Stimulated activated naive CD8-positive, alpha-beta T cell treated with anti-CD3 and anti-CD28 coated beads, Interleukin-15, amount 100 ng/mL, for 72 hours (primary cell): ENCODE results near the gene SDS.

Experiments used
- ATAC-seq: fragments of 150-1000 bp; cut with Tn5 transposase; 2 replicates; pipeline ENCODE4 v1.10.0; 2021; ENCODE audit warnings: mild to moderate bottlenecking, moderate library complexity
- DNase-seq, 2 donors: peaks; one replicate each; pipeline ENCODE4 v3.0.0; 2021 to 2022
- H3K27ac Mint-ChIP-seq, 2 donors: one replicate each; pipeline ENCODE4 v1.8.0; 2022; ENCODE audit warnings: mild to moderate bottlenecking in 2 of 2, mixed read lengths in 2 of 2, moderate library complexity in 2 of 2
- H3K27me3 Mint-ChIP-seq: one replicate; pipeline ENCODE4 v1.8.0; 2022; ENCODE audit warnings: mixed read lengths
- H3K4me1 Mint-ChIP-seq: one replicate; pipeline ENCODE4 v1.8.0; 2022; ENCODE audit warnings: mild to moderate bottlenecking, mixed read lengths
- H3K4me3 Mint-ChIP-seq, 2 donors: one replicate each; pipeline ENCODE4 v1.8.0; 2022; ENCODE audit warnings: mild to moderate bottlenecking in 2 of 2, mixed read lengths in 2 of 2, moderate library complexity in 1 of 2
- H3K9me3 Mint-ChIP-seq, 2 donors: one replicate each; pipeline ENCODE4 v1.8.0; 2022; ENCODE audit warnings: mixed read lengths in 2 of 2

Gene SDS

DNA sequence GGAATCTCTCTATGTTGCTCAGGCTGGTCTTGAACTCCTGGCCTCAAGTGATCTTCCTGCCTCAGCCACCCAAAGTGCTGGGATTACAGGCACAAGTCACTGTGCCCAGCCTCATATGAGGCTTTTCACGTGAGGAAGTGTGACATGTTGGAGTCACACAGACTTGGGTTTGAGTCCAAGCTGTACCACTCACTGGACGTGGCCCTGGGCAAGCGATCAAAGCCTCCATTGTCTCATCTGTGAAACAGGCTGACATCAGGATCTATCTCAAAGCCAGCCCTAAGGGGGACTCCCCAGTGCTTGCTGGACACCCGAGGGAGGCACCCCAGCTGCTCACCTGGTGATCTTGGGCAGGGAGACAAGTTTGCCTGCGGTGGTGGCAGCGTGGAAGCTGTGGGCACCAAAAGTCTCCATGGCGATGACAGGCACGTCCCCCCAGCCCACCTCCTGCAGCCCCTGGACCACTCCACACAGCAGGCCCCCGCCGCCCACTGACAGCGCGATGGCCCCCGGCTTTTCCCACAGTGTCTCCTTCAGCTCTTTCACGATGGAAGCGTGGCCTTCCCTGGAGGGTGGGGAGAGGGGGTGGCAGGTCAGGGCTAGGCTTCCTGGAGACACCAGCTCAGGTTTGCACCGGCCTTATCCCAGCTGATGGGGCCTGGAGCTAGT, 6.7 kb downstream of the SDS start:
- ATAC-seq (no peak), DNase-seq (no peak)
- H3K4me1 Mint-ChIP-seq: no peaks in the 10 kb centered on the region
- H3K9me3 Mint-ChIP-seq: no peaks in the 10 kb centered on the region
- H3K27ac Mint-ChIP-seq: no peak overlapping the region
- no peak overlapping the region for H3K4me3 Mint-ChIP-seq
- no peaks in the 10 kb centered on the region for H3K27me3 Mint-ChIP-seq

DNA sequence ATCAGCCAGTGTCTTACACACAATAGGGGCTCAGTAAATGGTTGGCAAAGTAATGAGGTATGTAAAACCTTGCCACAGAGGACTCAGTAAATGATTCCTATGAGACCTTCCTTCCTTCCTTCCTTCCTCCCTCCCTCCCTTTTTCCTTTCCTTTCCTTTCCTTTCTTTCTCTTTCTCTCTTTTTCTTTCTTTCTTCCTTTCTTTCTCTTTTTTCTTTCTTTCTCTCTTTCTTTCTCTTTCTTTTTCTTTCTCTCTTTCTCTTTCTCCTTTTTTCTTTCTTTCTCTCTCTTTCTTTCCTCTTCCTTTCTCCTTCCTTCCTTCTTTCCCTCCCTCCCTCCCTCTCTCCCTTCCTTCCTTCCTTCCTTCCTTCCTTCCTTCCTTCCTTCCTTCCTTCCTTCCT, 7.5 kb downstream of the SDS start:
- Mint-ChIP-seq H3K27ac (no peak overlapping the region), H3K27me3 (no peaks in the 10 kb centered on the region), H3K4me1 (no peaks in the 10 kb centered on the region), H3K4me3 (no peak overlapping the region), H3K9me3 (no peaks in the 10 kb centered on the region)
- DNase-seq (no peak), ATAC-seq (no peak)

DNA sequence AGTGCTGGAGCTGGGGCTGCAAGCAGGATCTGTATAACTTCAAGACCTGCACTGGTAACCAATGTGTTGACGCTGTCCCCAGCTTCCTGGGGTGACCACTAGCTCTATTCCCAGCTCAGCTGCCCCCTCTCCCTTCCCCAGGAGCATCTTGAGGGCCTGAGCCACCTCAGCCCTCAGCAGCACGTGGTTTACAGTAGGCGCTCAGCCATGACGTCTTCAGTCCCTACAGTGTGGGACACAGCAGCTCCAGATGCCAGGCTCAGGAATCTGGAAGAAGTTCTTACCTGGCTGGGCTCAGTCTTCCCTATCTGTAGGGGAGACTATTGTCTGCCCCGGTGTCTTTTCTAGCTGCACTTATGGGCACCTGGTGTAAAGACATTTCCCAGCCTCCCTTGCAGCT, 8.6 kb downstream of the SDS start:
- ATAC-seq (no peak), DNase-seq (no peak)
- Mint-ChIP-seq H3K27me3 (no peaks in the 10 kb centered on the region), H3K9me3 (no peaks in the 10 kb centered on the region), H3K4me3 (no peak overlapping the region), H3K27ac (no peak overlapping the region), H3K4me1 (no peaks in the 10 kb centered on the region)

DNA sequence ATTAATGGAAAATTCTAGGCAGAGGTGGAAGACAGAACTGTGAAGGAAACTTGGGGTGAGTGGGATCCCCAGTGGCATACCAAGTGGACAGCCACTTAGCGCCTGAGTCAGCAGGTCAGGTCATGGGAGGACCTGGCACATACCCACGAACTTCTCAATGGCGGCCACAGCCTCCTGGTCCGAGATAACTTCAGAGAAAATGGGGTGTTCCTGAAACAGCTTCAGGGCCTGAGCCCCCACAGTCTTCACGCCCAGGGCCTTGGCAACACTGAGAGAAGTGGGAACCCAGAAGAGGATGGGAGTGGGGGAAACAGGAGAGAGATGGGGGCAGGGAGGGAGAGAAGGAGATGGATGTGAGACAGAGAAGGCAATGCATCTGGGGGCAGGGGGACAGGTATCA, 9.9 kb downstream of the SDS start:
- Mint-ChIP-seq H3K27ac (no peak overlapping the region), H3K4me1 (no peaks in the 10 kb centered on the region)

DNA sequence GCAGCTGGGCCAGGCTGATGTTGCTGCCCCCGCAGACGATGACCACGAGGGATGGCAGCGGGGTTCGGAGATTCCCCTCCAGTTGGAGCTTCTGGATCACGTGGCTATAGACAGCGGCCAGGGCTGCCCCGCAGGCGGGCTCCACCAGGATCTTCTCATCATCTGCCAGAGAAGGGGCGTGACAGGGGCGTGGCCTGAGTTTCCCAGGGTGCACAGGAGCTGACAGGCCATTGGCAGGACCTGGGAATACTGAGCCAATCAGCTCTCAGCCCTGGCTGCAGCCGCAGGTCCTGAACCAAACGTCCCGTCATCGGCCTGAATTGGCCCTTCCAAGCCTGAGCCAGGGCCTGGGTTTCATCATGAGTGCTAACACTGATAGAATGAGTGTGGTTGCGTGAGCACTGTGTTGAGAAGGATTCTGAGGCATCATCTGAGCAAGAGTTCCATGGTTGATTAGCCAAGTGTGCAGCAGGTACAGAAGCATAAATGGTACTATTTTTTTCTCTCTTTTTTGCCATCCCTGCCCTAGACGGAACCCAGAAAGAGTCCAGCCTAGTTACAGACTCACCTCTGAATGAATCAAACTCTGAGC, 10.6 kb downstream of the SDS start:
- no peak for ATAC-seq
- H3K4me3 Mint-ChIP-seq: no peak overlapping the region
- no peaks in the 10 kb centered on the region for H3K27me3 Mint-ChIP-seq
- H3K9me3 Mint-ChIP-seq: no peaks in the 10 kb centered on the region
- no peak for DNase-seq
- H3K27ac Mint-ChIP-seq: no peak overlapping the region
- no peaks in the 10 kb centered on the region for H3K4me1 Mint-ChIP-seq

More for the DNA sequence above, 9.9 kb downstream of the SDS start:
- ATAC-seq (no peak), DNase-seq (no peak)
- H3K4me3 Mint-ChIP-seq: no peak overlapping the region
- H3K9me3 Mint-ChIP-seq: no peaks in the 10 kb centered on the region
- H3K27me3 Mint-ChIP-seq: no peaks in the 10 kb centered on the region

DNA sequence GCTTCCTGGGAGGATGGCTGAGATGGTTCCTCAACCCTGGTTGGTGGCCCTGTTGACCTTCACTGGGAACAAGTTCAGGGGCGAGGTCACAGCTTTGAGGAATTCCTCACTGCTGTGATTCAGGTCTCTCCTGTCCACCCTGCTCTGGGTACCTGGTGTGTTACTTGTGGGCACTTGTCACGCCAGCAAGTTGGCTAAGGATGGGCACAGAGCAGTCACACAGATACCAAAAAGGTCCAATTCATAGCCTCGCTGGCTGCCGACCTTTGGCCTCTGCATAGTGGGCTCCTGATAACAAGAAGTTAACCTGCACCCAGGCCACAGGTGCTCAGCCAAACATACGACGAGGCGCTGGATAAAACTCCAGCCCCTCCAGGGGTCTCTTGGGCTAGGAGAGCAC, 11.2 kb downstream of the SDS start:
- Mint-ChIP-seq H3K27ac (no peak overlapping the region), H3K27me3 (no peaks in the 10 kb centered on the region), H3K4me3 (no peak overlapping the region), H3K4me1 (no peaks in the 10 kb centered on the region), H3K9me3 (no peaks in the 10 kb centered on the region)
- ATAC-seq: no peak
- DNase-seq: no peak

DNA sequence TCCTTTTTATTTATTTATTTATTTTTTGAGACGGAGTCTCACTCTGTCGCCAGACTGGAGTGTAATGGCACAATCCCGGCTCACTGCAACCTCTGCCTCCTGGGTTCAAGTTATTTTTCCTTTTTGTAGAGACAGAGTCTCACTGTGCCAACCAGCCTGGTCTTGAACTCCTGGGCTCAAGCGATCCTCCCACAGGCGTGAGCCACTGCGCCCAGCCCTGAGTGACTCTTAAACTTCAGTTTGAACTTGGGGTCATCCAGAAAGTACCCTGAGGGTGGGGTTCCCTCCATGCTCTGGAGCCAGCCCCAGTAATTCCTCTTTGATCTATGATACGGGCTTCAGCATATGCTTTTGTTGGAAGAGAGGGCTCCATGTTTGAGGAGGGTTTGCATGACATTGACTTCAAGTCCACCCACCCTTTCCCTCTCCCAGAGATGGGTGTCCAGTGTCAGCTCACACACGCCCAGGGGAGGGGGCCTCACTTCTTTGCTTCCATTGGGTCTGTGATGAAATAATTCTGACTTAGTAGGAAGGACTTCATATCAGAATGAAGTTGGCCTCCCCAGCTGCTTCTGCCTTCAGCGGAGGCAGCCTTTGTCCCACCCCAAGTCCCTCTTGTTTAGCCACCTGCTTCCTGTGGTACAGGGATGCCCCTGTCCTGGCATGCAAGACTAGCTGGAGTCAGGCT, 11.9 kb downstream of the SDS start:
- no peaks in the 10 kb centered on the region for H3K4me1 Mint-ChIP-seq
- ATAC-seq (no peak), DNase-seq (no peak)
- no peak overlapping the region for H3K4me3 Mint-ChIP-seq
- H3K9me3 Mint-ChIP-seq: no peaks in the 10 kb centered on the region
- H3K27me3 Mint-ChIP-seq: no peaks in the 10 kb centered on the region
- no peak overlapping the region for H3K27ac Mint-ChIP-seq

DNA sequence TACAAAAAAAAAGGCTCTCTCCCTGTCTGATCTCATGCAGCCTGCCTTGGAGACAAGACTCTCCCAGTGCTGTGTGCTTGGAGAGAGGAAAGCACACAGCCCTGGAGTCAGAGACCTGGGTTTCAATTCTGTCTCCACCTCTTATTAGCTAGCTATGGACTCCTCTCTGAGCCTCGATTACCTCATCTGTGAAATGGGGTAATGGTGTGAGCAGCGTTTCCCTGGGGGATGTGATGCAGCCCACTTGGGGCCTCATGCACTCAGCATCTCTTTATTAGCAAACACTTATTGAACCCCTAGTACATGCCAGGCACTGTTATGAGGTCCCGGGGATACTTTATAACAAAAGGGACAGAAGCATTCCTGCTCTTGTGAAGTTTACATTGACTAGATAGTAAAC, 12.5 kb downstream of the SDS start:
- Mint-ChIP-seq H3K4me1 (no peaks in the 10 kb centered on the region), H3K27ac (no peak overlapping the region), H3K27me3 (no peaks in the 10 kb centered on the region), H3K4me3 (no peak overlapping the region), H3K9me3 (no peaks in the 10 kb centered on the region)
- ATAC-seq (no peak), DNase-seq (no peak)

DNA sequence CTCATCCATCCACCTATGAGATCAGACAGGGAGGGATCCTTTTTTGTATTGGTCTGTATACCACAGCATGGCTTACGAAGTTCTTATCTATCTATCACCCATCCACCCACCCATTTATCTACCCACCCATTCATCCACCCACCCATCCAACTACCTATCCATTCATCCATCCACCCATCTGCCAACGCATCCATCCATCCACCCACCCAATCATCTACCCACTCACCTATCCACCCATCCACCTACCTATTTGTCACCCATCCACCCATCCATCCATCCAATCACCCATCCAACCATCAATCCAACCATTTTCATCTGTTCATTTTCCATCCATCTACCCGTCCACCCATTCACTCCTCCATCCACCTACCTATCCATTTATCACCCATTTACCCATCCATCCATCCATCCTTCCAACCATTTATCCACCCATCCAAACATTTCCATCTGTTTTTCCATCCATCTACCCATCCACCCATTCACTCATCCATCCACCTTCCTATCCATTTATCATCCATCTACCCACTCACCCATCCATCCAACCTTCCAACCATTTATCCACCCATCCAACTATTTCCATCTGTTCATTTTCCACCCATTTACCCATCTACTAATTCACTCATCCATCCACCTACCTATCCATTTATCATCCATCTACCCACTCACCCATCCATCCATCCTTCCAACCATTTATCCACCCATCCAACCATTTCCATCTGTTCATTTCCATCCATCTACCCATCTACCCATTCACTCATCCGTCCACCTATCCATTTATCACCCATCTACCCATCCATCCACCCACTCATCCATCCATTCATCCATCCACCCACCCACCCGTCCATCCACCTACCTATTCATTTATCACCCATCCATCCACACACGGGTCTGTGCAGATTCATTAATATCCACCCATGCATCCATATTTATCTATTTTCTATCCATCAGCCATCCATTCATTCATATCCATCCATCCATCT, 13.3 kb downstream of the SDS start:
- no peak overlapping the region for H3K4me3 Mint-ChIP-seq
- DNase-seq (no peak), ATAC-seq (no peak)
- H3K4me1 Mint-ChIP-seq: no peaks in the 10 kb centered on the region
- H3K27me3 Mint-ChIP-seq: no peaks in the 10 kb centered on the region
- H3K27ac Mint-ChIP-seq: no peak overlapping the region
- no peaks in the 10 kb centered on the region for H3K9me3 Mint-ChIP-seq

DNA sequence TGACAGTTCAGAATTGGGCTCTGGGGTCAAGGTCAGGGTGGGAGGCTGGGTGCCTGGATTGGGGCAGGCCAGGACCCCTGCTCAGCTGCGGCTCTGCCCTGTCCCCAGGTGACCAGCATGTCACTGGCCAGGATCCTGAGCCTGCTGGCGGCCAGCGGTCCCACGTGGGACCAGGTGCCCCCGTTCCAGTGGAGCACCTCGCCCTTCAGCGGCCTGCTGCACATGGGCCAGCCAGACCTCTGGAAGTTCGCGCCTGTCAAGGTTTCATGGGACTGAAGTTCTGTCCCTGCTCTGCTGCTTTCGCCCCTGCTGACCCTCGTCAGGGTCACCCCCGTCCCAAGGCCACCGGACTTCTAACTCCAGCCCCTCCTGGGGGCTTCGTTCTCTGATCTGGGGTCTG, 15.3 kb downstream of the SDS start:
- peak; percentile 24 for ATAC-seq

DNA sequence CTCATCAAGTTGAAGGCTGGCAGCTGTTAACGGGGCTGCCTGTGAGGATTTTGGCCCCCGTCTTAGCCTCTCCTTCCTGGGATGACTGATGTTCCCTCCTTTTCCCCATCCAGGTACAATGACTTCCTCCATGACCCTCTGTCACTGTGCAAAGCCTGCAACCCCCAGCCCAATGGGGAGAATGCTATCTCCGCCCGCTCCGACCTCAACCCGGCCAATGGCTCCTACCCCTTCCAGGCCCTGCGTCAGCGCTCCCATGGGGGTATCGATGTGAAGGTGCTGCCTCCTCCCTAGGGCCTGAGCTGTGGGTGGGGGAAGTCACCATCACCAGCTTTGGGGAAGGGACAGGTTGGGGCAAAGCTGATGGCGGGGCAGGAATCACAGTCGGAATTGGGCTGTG, 16.1 kb downstream of the SDS start:
- Mint-ChIP-seq H3K9me3 (no peaks in the 10 kb centered on the region), H3K27me3 (no peaks in the 10 kb centered on the region), H3K27ac (no peak overlapping the region), H3K4me1 (no peaks in the 10 kb centered on the region), H3K4me3 (no peak overlapping the region)
- DNase-seq: no peak
- ATAC-seq: no peak

More for the DNA sequence above, 15.3 kb downstream of the SDS start:
- DNase-seq: no peak
- Mint-ChIP-seq H3K27ac (no peak overlapping the region), H3K4me3 (no peak overlapping the region), H3K27me3 (no peaks in the 10 kb centered on the region), H3K9me3 (no peaks in the 10 kb centered on the region), H3K4me1 (no peaks in the 10 kb centered on the region)

DNA sequence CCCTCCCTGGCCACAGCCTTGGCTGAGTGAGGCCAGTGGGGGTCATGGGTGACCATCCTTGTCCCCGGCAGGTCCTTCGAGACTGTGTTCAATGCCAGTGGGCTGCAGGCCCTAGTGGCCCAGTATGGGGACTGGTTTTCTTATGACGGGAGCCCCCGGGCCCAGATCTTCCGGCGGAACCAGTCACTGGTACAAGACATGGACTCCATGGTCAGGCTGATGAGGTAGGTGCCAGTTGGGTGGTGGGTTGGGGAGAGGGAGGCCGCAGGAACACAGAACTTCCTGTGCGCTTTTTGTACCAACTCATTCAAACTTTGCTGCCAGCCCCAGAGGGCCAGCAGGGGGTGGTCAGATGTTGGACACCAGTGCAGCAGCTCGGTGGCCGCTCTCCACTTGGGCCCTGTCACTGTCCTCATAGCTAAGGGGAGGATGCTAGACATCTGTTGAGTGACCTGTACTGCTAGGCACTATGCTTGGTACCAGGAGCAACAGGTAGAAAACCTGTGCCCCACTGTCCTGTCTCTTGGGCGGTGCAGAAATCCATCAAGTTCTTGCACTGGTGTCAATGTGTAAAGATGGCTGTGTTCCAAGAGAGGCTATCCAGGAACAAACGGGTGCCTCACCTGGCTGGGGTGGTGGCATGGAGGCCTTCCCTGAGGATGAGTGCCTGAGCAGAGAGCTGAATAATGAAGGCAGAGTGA, 16.7 kb downstream of the SDS start:
- Mint-ChIP-seq H3K9me3 (no peaks in the 10 kb centered on the region), H3K27me3 (no peaks in the 10 kb centered on the region), H3K27ac (peak overlapping the region in 1 of 2 donors; percentile 62), H3K4me3 (no peak overlapping the region), H3K4me1 (no peaks in the 10 kb centered on the region)
- DNase-seq: no peak
- ATAC-seq: no peak

DNA sequence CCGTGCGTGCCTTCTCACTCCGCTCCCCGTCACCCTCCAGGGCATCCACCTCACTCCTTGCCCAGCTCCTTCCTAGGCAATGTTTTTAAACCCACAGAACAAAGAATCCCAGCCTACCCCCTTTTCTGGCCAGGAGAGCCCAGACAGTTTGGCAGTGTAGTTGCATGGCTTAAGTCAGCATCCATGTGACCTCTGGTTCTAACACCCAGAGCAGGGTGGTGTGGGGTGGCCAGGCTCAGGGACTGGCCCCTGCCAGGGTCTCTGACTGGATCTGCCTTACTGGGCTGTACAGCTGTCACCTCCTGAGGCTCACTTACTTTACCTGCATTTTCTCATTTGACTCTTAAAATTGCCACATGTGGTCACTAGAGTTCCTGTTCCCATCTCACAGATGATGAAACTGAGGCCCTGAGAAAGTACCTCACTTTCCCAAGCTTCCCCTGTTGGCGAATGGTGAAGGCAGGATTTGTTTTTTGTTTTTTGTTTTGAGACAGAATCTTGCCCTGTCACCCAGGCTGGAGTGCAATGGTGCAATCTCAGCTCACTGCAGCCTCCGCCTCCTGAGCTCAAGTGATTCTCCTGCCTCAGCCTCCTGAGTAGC, 18.3 kb downstream of the SDS start:
- H3K4me1 Mint-ChIP-seq: no peaks in the 10 kb centered on the region
- no peaks in the 10 kb centered on the region for H3K9me3 Mint-ChIP-seq
- ATAC-seq (no peak), DNase-seq (no peak)
- no peaks in the 10 kb centered on the region for H3K27me3 Mint-ChIP-seq
- peak overlapping the region in 1 of 2 donors; percentile 30 for H3K27ac Mint-ChIP-seq
- no peak overlapping the region for H3K4me3 Mint-ChIP-seq

DNA sequence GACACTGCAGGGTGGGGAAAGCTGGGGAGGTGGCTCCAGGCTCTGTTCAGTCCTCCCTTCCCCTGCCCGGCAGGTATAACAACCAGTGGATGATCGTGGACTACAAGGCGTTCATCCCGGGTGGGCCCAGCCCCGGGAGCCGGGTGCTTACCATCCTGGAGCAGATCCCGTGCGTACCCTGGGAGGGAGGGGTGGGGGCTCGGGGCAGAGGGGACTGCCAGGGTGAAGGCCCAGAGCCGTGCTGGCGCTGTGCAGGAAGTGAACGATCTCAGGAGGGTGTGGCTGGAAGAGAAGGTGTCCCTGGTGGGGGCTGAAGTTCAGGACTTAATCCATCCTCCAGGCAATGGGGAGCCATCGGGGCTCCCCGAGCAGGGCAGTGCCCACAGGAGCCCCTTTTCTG, 18.9 kb downstream of the SDS start:
- Mint-ChIP-seq H3K27ac (peak overlapping the region in 1 of 2 donors; percentile 30), H3K9me3 (no peaks in the 10 kb centered on the region), H3K4me3 (no peak overlapping the region), H3K27me3 (no peaks in the 10 kb centered on the region), H3K4me1 (no peaks in the 10 kb centered on the region)
- no peak for DNase-seq
- ATAC-seq: peak; percentile 42

DNA sequence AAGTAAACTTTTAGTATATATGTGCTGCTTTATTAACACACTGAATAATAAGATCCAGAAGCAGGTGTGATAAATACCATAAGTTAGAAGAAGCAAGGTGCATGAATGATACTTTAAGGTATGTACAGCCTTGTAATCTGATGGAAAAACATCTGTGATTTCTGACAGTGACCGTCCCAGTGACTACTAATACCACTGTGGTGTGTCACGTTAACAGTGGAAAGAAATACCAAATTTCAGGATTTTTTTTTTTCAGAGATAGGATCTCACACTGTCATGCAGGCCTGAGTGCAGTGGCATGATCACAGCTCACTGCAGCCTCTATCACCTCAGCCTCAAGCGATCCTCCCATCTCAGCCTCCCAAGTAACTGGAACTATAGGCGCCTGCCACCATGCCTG, 21.5 kb downstream of the SDS start:
- no peak overlapping the region for H3K27ac Mint-ChIP-seq
- H3K27me3 Mint-ChIP-seq: no peaks in the 10 kb centered on the region
- no peak overlapping the region for H3K4me3 Mint-ChIP-seq
- H3K9me3 Mint-ChIP-seq: no peaks in the 10 kb centered on the region
- DNase-seq (no peak), ATAC-seq (no peak)
- H3K4me1 Mint-ChIP-seq: no peaks in the 10 kb centered on the region
